ENCODE results near the gene CGN.

The CGN gene

DNA sequence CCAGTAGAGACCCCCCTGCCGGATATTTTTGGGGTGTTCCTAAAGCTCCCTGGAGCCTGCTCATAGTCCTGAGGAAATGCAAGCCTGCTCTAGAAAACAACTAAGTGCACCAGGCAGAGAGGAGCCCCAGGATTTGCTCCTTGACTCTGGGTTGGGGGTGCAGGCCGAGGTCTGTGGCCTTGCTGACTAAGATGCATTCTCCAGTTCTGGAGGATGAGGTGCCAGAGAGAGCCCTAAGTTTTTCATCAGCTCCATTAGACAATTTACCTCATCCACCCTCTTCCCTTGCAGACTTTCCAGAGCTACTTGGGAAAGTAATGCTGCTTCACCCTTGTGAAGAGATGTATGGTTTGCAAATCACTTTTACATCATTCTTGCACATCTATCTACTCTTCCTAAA lies 38.0 kb downstream of the CGN start:
- no peak for DNase-seq

DNA sequence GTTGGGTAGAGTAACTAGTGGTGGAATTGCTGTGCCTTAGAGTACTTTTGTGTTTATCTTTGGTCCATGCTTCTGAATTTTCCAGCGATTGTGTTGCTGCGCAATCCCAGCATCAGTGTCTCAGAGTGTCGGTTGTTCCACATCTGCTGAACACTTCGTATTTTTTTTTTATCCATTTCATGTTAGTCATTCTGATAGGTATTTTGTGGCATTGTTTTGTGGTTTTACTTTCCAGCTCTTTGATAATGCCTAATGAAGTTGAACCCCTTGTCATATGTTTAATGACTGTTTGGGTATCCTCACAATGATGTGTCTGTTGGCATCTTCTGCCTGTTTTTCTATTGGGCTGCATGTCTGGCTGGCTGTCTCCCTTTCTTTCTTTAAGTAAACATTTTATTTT lies 42.5 kb downstream of the CGN start:
- no peak for DNase-seq

DNA sequence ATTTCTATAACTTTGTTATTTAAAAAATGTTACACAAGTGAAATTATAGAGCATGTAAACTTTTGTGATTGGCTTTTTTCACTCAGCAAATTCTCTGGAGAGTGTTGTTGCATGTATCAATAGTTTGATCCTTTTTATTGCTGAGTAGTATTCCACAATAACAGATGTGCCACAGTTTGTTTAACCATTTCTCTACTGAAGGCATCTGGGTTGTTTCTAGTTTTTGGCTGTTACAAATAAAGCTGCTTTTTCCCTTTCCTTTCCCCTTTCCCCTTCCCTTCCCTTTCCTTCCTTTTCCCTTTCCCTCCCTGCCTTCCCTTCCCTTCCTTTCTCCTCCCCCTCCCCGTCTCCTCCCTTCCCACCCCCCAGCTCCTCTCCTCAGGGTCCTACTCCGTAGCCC lies 44.9 kb downstream of the CGN start:
- DNase-seq: no peak

DNA sequence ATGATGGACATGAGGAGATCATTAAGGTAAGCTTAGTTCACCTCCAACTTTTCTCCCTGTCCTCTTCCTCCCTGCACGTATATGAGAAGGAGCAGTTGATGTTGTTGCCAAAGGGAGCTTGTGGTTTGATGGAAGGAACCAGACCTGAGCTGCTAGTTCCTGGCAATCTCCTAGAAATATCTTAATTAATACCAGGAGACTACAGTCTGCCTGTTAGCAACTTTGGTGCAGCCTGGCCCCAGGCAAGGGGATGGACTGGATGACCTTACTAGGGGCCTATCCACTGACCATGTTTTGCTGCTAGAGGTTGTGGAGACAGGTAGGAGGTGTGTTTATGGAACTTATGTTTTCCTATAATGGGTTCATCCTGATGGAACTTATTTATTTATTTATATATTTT lies 51.5 kb downstream of the CGN start:
- DNase-seq: no peak

DNA sequence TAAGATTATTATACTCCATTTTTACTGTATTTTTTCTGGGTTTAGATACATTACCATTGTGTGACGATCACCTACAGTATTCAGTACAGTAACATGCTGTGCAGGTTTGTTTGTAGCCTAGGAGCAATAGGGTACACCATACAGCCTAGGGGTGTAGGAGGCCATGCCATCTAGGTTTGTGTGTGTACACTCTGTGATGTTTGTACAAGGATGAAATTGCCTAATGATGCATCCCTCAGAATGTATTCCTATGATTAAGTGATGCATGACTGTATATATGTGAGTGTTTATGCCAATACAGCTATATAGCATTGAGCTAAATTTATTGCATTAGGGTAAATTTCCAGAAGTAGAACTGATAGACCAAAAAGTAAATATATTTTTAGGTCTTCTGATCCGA lies 52.2 kb downstream of the CGN start:
- no peak for DNase-seq

DNA sequence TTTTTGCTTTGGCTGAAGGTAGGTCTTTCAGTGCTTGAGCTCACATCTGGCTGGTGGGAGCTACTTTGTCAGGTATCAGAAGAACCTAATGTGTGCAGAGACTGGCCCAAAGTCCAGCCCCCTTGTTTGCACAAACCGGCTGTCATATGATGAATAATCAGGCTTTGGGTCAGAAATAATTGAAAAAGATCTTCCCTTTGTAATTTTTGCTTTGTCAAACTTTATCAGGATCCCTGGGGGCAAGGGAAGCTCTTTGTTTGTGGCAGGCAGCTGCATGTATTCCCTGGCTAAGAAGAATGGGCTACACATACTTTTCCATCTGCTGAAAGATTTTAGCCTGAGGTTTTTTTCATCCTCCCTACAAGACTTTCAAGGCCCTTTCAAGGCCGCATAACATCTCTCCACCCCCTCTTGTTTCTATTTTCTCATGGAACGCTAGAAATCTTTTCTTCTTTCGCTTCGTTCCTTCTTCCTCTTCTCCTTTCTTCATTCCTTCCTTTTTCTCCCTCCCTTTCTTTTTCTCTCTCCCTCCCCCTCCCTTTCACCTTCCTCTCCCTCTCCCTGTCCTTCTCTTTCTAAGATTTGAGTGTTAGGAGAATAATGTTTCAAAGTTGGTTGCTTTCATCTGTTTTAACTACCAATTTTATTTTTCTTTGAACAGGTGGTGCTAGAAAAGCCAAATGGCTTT lies 54.5 kb downstream of the CGN start:
- no peak for DNase-seq

DNA sequence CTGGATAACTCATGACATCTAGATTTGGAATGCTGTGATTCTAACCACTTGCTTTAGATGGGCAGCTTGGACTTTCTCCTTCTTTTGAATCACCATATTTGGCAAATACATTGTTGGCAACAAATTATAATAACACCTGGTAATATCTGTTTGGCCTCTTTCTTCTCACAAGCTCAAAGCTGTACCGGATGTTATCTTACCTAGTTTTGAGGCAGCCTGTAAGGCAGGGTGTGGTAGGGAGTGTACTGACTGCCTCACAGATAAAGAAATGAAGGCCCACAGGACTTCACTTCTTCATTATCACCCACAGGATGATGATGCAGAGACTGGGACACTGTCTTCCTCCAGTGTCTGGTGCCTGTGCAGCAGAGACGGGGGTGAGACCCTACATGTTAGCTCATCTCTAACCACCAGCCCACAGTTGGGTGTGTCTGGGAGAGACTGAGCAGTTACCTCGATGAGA lies 57.5 kb downstream of the CGN start:
- no peak for DNase-seq

DNA sequence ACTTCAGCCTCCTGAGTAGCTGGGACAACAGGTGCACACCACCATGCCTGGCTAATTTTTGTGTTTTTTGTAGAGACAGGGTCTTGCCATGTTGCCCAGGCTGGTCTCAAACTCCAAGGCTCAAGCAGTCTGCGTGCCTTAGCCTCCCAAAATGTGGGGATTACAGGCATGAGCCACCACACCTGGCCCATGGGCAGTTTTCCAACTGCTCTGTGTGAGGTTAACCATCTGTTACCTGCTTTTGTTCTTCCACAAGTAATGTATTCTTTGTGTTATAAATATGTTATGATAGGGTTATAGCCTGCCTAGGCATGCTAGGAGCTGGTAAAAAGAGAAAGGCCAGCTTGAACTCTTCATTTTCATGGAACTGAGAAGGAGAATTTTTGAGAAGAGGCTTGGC lies 59.6 kb downstream of the CGN start:
- DNase-seq: no peak

DNA sequence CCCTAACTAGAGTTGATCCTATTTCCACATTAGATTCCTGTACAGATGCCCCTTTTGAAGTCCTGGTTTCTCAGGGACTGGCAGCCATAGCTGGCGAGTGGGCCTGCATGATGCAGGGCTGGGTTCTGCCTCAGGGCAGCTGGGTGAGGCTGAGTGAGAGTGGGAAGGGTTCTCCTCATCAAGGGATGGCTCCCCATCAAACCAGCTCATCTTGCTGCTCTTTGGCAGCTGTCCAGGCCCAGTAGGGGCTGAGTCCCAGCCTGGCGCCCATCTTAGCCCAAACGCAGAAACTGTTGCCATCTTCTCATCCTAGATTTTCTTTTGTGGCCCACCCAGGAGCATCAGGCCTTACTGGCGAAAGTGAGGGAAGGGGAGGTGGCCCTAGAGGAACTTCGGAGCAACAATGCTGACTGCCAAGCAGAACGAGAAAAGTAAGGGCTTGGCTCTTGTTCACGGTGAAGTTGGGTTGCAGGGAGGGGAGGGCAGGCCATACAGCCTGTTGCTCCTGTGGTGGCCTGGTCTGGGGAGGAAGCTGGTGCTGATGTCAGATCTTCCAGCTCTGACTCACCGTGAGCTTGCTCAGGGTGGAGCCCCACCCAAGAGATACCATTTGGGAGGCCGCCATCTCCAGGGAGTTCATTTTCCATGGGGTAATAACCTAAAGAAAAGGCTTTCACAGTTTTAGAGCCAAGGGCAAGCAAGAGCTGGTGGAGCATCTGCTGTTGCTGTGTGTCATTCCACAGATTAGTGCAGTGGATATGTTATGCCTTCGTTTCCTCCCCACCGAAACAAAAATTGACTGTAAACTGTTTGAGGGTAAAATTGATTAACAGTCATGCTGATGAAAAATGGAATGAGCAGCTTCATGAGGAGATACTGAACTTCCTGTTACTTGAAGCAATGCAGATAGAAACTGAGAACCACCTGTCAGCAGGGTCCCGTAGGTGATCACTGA lies 63.7 kb downstream of the CGN start:
- no peak for DNase-seq

DNA sequence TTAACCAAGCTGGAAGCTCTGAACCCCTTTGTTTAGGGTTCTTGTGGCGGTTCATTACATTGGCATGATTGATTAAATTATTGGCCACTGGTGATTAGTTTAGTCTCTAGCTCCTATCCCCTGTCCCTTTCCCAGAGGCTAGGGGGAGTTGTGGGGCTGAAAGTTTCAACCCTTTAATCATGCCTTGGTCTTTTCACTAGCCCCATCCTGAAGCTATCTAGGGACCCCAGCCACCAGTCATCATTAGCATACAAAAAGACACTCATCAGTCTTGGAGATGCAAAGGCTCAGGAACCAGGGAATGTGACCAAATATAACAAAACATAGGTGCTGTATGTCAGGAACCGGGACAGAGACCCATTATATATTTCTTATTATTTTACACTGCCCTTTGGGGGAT lies 66.0 kb downstream of the CGN start:
- DNase-seq: no peak

DNA sequence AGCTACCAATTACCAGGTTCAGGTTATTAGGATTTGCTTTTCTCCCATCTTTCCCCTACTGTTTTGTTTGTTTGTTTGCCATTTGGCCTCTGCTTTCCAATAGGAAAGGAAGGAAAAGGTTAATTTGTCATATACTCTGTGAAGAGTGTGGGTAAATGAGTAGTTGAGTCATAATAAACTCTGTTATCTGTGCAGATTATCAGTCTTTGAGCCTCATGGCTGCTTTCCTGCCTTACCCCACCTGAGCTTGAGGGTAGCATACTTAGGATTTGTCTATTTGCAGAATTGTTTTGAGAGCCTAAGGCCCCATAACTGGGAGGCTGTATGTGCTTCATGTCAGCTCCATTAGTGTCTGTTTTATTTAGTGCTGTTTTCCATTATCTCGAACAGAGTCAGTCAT lies 67.8 kb downstream of the CGN start:
- DNase-seq: no peak

DNA sequence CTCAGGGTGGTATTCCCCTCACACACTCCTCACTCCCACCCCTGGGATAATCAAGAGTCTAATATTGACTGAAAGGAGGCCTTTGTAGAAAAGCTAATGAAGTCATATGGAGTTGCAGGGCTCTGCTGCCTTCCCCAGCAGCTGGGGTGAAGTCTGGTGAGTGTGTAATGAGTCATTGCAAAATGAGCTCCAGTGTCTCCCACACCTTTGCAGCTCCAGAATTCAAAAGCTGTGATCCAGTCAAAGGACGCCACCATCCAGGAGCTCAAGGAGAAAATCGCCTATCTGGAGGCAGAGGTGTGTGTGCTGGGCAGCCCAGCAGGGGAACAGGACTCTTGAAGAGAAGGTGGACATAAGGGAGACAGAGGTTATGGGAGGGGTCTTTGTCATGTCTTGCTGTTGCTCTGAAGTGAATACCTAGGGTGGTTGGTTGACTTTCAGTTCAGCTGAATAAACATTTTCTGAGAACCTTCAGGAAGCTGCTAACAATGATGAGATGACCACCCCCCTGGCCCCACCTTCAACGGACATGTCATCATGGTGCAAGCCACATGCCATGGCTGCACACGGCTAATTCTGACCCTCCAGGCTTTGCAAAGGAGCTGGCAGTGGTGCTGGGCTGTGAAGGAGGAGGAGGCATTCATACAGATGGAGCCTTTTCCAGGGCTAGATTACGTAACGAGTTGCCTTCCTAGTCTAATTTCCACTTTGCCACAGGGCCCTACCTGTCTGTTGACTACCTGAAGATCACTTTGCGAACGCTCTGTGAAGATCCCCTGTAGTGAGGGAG lies 68.4 kb downstream of the CGN start:
- DNase-seq: no peak

DNA sequence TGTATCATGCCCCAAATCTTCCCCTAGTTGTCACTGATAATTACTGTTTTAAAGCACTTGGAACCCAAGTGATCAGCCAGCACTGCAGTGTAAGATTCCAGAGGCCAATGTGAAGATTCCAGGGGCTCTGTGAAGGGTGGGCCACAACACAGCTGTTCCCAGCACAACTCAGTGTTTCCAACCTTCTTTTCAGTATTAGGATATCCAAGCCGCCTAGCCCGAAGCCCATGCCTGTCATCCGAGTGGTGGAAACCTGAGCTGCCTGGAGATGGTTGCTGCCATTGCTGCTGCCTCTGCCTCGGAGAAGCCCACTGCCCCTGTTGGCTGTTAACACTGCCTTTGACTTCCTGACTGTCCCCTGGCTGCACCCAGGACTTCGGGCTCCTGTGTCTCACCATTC lies 70.3 kb downstream of the CGN start:
- DNase-seq: no peak

DNA sequence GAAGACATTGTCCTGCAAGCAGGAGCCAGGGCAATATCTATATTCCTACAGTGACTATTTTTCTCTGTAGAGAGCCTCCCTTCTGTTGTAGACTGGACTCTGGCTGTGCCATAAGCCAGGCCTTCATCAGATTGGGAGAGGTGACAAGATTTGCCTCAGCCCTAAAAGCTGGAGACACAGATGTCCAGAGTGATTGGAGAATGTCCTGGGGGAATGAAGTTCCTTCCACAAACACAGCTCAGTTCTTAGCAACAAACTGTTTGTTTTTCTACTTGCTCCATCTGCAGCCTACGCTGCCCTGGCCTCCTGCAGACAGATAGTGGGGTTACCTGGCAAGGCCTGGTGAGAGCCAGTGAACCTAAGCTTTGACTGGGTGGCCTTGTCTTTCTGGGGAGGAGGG lies 70.7 kb downstream of the CGN start:
- no peak for DNase-seq

DNA sequence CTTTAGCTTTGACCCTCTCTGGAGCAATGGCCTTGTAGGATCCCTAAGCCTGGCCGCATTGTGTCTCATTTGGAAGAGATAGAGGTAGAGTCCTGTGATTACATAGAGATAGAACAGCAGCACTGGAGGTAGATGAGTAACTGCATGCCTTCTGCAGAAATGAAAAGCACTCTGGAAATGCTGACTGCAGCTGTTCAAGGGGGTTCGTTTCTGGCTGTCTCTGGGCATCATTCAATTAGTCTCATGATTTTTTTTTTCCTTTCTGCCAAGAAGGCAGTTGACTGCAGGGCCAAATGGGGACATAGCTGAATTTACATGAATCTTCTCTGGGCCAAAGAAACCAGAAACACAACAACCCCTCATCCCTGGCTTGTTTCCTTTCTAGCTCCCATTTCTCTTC lies 72.6 kb downstream of the CGN start:
- no peak for DNase-seq

DNA sequence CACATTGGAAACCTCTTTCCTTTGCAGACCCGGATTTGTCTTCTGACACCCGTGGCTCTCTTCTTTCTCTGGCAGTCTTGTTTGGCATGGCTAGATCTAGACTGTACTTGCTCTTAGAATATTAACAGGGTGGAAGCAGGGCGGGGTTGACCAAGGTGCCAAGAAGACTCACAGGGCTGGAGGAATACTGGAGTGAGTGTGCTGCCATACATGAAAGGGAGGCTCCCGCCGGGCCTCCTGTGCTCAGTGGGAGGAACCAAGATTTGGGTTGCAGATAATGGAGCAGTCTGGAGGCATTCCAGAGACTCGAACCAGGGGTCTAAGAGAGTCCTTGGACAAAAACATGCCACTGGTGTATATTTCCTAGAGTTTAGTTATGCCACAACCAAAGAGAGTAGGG lies 73.1 kb downstream of the CGN start:
- no peak for DNase-seq

DNA sequence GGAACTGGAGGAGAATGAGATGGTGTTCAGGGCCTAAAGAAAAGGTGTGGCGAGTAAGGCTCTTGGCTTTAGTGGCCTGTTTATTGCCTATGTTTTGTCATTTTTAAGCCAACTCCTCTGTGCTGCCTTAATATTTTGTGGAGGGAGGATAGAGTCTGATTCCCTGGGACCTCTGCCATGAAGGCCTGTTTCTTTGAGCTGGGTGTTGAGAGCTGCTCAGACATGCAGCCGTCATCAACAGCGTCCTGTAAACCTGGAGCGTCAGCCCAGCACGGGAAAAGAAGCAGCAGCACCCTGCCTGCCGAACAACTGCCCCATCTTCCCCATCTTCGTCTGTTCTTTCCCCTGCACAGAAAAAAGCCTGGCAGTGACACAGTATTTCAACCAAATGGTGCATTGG lies 73.6 kb downstream of the CGN start:
- no peak for DNase-seq

DNA sequence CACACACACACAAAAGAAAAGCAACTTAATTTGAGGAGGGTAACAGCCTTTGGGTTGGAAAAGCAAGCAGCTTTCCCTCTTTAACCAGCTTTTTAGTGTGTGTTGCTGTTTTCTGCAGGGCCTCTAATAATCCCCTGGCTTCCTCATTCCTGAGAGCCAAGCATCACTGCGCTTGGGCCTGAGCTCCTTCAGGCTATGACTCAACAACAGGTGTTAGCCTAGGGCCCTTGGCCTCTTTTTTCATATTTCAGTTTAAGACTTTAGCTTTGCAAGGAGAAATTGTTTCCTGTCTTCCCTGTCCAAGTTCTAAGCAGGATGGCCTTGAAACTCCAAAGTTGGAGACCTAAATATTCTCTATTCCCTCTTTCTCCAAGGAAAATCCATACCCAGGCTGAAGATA lies 74.4 kb downstream of the CGN start:
- no peak for DNase-seq
